GM18909 (cell line): ENCODE measurements around the gene FNDC7.
"Not testable (repeated sequence)": the region's sequence is repeated elsewhere in the genome, so short reads cannot be mapped to it uniquely, and the experiment has no call there.

Experiments
- ATAC-seq: cut with Tn5 transposase; IDR thresholded peaks from one replicate; pipeline ENCODE4 v1.9.1; 2021; ENCODE audit warnings: mild to moderate bottlenecking; ENCODE audit not compliant: unreplicated experiment, poor library complexity

Gene FNDC7

DNA sequence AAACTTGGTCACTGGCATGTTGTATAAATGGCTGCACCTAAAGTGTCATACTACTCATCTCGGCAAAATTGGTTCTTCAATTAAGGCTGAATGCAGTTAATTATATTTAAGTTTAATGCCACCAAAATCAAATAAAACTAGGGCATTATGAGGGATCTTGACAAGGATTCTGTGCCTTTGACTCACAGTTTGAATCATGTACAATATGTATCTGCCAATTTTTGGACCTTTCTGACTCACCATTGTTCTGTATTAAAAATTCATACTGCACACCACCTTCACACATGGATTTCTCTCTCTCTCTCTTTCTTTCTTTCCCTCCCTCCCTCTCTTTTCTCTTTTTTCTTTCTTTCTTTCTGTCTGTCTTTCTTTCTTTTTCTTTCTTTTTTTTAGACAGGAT is 19.7 kb downstream of the FNDC7 start:
- no peak for ATAC-seq

DNA sequence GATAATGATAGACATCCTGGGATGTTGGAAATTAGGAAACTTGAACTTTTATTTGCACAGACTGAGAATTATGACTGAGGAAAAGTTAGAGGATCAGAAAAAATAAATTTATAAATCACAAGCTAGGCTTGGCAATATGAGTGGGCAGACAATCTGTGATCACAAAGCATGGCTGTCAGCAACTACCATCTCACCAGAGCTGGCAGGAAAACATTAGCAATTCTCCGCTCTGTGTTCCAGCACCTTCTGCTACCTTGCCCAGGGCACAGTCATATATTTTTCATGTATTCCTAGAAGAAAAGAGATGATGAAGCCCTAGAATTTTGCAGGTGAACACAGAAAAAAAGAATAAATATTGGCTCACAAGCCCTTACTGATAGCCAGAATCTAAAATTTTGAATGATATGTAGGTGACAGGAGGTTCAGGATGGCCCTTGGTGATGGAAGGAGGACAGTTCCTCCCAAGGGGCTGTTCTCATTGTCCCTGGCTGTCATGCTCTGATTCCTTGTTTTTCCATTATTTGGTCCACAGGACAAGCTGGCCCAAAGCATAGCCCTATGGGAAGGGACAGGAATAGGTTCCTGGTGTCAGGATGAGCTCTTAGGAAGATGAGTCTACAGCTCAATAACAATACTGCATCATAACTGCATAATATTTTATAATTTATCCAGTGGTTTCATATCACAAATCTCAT is 21.6 kb downstream of the FNDC7 start:
- ATAC-seq, result no peak

DNA sequence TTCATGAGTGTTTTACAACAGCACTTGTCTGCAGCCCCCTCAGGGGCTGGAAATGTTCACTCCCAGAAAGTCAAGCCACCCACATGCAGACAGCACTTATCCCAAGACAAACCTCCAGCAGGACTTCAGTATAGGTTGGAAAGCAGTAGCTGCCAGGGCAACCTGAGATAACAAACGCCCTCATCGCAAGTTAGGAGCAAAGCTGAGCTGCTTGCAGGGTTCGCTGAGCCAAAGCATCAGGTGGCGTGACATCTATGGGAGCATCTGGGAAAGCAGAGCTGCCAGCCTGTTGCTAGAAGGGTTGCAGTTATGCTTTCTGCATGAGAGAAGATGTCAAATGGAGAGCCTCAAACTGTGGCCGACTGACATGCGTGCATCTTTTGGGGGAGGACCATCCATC is 29.5 kb downstream of the FNDC7 start:
- no peak for ATAC-seq

DNA sequence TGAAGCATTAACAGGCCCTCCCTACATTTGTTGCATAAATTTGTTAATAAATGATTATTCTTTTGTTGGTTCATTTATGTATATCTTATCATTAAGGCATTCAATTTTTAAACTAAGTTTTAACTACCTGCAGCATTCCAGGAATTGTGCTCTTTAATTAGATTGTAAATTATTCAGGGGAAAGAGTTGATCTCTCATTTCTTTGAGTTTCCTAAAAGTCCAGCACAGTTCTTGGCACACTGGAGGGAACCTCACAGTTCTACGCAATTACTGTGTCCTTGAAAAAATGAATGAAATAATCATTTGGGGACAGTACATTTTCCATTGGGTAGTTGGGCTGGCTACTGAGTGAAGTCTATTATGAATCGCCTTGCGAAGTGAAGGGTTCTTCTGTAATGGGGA is 33.3 kb downstream of the FNDC7 start:
- no peak for ATAC-seq

DNA sequence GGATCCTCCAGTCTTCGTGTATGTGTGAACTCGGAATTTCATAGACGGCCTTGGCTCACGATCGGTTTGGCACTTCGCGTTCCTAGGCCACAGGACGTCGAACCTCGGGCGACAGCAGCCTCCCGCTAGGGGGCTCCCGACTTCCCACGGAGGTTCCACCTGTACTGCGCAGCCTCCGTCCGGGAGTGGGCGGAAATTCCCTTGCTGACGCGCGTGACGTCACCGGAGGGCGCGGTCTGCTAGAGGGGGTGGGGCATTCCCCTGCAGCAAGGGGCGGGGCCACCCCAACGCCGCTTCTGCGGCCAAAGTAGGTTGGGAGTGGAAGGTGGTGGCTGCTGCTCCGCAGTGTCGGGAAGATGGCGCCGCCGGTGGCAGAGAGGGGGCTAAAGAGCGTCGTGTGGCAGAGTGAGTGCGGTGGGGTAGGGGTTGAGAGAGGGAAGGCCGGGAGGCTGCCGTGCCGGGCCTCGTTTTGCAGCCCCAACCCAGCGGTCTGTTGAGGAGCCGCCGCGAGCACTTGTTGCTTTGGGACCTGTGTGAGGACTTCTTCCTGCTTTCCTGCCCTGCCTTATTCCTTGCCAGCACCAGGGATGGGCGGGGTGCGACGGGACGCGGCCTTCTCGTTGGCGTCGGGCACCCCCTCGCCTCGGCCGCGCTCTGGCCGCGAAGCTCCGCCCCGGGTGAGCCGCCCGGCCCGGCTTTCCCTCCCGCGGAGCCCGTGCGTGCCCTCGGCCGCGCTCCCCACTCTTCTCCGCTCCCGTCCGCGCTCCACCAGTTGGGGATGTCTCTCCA is 33.9 kb downstream of the FNDC7 start, which contains the start of gene STXBP3:
Gene STXBP3, plus strand, starts transcription at position 293 of the 789 bp plus-strand sequence. Its CDS starts 64 bp downstream, at position 357.
- ATAC-seq, result peak; percentile 92

DNA sequence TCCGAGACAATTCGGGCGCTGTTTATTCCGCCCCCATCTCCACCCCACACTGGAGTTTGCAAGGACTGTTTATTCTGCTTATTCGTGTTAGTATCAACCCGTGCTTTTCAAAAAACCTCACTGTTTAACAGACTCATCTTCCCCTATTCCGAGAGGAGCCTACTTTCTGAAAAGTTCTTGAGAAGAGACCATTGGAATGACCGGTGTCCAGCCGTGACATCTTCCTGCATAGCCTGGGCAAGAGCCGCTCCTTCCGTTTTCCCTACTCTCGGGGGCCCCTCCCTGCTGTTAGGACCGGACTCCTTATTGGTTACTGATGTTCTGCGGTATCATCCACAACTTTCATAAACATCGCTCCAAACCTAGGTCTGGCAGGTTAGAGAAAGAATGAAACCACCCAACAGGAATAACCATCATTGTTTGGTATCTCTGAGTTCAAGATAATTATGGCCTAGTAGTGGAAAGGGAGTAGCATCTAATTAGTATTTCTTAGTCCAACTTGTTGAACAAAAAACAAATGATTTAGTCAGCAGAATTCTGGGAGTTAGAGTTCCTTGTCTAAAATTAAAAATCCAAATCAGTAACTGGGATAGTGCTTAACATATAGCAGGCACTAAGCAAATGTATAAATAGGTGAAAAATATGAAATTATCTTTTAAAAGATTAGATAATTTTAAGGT is 34.6 kb downstream of the FNDC7 start:
- peak; percentile 34 for ATAC-seq

DNA sequence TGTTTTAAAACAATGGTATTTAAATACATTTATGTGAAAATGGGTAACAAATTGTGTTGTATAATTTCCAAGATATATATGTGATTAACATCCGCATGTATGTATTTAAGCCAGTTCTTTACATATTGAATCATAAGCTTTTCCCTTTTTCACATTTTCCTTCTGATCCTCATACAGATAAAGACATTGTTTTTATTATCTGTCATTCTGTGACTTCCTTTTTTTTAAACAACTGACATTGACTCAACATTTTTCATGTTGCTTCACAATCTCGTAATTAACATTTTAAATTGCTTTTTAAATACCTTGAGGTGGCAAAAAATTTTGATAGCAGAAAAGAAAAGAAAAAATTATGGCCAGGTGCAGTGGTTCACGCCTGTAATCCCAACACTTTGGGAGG is 35.2 kb downstream of the FNDC7 start:
- ATAC-seq, result no peak

DNA sequence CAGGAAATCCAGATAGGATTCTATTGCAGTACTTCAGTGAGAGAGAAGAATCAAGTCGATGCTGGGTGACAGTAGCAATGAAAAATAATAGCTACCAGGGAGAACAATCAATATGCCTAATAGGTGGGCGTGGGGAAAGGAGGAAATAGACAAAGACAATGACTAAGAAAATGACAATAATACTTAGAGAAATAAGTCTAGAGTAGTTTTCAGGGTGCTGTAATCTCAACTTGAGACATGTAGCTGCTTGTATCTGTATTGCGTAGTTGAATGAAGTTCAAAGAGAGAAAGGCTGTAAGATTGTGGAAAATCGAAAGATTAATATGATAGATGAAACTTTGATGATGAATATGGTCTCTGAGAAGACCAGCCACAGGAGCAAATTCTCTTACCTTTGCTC is 36.4 kb downstream of the FNDC7 start:
- no peak for ATAC-seq

DNA sequence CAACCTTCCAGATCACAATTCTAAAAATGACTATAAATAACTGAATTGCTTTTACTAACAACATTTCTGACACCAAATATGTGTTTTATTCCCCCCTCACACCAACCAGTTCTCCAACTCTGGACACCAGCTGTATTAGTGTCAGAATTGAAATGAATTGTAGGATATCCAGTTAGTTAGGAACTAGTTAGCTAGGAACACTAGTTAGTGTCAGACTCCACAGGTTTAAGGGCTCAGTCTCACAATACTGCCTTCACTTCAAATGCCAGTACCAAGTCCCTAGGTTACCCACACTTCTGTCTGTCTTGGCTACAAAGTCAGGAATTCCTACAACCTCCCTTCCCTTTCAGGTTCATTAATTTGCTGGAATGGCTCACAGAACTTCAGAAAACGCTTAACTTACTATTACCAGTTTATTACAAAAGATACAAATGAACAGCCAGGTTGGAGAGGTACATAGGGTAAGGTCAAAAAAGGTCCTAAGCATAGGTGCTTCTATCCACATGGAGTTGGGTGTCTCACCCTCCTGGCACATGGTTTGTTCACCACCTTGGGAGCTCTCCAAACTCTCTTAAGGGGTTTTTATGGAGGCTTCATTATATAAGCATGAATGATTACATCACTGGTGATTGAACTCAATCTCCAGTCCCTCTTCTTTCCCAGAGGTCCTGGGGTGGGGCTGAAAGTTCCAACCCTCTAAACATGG is 37.9 kb downstream of the FNDC7 start:
- ATAC-seq, result no peak

DNA sequence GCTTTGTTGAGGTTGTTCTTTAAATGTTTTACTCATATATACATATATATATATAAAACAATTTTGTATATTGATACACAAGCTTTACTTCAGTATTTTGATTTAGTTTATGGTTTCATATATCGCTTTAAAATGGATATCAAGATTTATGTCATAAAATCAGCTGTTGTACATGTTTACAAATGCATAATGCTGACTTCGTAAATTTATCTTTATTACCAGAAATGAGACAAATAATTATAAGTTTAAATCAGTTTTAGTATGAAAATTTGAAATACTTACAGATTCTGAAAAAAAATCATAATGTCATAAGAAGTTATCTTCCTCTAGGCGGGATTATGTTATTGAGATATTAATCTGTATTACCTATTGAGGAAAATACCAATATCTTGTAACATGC is 40.7 kb downstream of the FNDC7 start:
- no peak for ATAC-seq

DNA sequence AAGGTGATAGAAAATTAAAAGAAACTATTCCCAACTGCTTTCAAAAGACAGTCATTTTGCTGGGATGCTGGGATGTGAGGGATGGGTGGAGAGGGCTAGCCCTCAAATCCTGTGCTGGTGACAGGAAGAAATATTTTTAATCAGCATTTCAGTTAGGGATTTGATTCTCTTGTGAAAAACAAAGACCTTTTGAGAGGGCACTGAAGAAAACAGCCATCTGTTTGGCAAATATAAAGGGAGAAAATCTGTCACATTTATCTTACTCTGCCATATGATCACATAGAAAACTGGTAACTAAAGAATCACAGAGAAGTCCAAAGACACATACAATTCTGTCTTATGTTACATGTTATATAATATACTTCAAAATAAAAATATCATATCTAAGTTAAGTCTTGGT is 46.1 kb downstream of the FNDC7 start:
- no peak for ATAC-seq

DNA sequence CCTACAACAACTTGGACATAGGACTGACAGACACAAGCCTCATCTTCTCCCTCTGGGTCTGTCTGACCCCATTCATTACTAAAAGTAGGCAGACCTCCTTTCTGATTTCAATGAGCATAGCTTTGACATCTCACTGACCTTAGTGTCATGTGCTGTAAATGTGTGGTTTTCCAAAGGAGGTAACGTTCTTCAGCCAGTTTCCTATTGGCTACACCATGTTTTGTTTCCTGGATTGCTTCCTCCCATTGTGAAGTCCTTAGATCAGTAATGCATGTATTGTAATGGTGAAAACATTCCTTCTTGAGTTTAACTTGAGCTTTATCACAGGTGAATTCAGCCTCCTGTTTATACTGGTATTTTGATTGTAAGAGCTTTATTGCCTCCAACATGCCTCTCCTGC is 54.4 kb downstream of the FNDC7 start:
- ATAC-seq, result no peak

DNA sequence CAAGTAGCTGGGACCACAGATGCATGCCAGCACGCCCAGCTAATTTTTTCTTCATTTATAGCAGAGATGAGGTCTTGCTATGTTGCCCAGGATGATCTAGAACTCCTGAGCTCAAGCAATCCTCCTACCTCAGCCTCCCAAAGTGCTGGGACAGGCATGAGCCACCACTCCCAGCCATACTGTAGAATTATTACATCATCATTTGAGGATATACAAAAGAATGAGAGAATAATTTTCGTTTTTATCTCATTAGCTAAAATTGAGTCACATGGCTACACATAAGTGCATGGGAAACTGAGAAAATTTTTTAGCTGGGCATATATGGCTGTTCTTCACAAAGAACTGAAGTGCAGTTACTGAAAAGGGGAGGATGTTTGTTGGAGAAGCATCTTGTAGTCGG is 55.0 kb downstream of the FNDC7 start:
- no peak for ATAC-seq

DNA sequence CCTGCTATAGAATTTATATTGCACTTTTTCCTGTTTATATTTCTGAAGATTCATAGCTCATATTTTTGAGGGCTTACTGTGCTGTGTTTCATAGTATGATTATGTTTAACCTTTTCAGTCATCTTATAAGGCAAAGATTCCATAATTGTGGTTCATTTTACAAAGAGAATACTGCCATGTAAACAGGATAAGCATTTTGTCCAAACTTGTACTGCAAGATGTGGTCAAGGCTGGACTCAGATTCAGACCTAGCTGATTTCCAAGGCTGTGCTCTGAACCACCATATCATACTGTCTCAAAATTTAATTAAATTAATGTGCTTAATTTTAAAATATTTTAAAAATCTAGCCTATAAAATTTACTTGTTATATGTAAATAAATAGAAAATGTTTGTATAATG is 65.1 kb downstream of the FNDC7 start:
- ATAC-seq, result no peak

DNA sequence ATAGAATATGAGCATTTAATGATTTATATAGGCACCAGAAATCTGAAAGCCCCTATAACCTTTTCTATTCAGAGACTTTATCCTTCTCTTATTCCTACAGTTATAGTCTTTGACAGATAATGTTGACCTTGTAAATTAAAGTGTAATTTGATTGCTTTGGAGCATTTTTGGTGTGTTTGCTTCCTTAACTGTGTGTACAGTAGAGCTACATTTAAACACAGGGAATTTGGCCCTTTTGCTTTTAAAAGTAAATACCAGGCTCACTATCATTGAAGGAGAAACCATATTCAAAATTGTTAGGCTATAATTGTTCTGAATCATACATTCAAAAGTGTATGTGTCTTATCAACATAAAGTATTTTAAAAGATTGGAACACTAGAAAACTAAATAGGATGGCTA is 66.7 kb downstream of the FNDC7 start:
- ATAC-seq, result no peak

DNA sequence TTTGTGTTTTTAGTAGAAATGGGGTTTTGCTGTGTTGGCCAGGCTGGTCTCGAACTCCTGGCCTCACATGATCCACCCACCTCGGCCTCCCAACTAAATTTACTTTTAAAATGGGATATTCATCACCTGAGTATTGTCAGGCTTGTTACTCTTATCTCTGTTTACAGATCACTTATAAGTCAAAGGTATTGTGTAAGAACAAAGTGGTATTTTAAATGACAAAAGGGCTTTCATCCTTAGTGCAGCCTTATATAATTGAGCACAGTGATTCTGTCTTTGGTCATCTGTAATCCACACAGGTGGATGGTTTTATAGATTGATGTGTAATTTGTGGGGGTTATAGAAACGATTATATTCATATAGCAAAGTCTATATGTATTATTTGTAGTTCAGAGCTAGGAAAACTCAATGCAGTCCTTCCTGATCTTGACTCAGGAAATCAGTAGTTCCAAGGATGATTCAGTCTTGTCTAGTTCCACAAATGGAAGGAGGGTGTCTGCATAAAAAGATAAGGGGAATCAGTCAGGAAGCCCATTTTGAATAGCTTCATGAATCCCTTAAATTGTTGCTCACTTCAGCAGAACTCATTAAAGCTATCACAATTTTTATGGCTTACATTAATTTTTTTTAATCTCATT is 68.3 kb downstream of the FNDC7 start:
- ATAC-seq, result no peak

DNA sequence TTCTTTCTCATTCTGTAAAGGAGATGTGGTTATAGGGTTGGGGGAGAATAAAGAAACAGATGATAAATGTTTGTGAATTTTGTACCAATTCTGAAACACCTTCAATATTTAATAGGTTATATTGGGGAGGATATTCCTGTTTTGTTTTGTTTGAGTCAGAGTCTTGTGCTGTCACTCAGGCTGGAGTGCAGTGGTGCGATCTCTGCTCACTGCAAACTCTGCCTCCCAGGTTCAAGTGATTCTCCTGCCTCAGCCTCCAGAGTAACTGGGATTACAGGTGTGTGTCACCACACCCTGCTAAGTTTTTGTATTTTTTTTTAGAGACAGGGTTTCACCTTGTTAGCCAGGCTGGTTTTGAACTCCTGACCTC is 68.9 kb downstream of the FNDC7 start:
- not testable (repeated sequence) for ATAC-seq

DNA sequence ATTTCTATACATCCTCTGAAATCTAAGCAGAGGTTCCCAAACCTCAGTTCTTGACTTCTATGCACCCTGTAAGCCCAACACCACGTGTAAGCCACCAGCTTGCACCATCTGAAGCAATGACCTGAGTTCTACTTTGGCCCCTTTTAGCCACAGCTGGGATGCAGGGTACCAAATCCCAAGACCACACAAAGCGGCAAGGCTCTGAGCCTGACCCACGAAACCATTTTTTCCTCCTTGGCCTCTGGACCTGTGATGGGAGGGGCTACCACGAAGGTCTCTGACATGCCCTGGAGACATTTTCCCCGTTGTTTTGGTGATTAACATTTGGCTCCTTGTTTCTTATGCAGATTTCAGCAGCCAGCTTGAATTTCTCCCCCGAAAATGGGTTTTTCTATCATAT is 72.6 kb downstream of the FNDC7 start:
- no peak for ATAC-seq

DNA sequence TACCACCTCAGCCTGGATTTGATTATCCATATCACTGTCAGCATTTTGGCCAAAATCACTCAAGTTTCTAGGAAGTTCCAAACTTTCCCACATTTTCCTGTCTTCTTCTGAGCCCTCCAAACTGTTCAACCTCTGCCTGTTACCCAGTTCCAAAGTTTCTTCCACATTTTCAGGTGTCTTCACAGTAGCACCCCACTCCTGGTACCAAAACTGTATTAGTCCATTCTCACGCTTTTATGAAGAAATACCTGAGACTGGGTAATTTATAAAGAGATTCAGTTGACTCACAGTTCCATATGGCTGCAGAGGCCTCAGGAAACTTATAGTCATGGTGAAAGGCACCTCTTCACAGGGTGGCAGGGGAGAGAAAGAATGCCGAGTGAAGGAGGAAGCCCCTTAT is 73.2 kb downstream of the FNDC7 start:
- ATAC-seq, result no peak

DNA sequence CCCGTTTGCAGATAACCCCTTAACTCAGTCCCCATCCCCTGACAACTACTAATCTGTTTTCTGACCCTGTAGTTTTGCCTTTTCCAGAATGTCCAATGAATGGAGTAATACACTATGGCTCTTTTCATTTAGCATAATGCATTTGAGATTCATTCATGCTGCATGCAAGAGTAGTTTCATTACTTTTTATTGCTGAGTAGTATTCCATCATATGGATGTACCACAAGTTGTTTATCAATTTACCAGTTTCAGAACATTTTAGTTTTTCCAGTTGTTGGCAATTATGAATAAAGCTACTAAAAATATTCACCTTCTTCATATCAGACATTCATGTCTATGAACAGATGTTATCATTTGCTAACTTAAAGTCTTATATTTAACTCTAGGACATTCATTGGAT is 79.1 kb downstream of the FNDC7 start:
- ATAC-seq, result no peak
